ENCODE data around the gene METTL26. TPM values are rescaled to one million over a fixed set of nuclear protein-coding genes. Genes with fewer than 3 reads are reported as not detected.

METTL26 gene
- total and polyA plus RNA-seq, 9 of the 15 experiments (the other 6 are each of a cell fraction or from before 2014, with no cell fraction given) = 7.3 to 262 (median 80.9) TPM

- Histone ChIP-seq H3K79me2 (ENCODE audit: control insufficient read depth, insufficient read depth, low read length) (peaks cover 71% of the 10 kb centered on the region), H3K27me3 (ENCODE audit: control insufficient read depth in 2 of 2, insufficient read depth in 2 of 2, low read length in 2 of 2) (no peaks in the 10 kb centered on the region)
Measured at GRCh38 chr16:595942-596735, 40.0 kb downstream of the METTL26 start.

More at GRCh38 chr16:595942-596735, 40.0 kb downstream of the METTL26 start:
- H3K27ac ChIP-seq (ENCODE audit: extremely low read depth, low read depth, low read length) = no peak overlapping the region
- ChIA-PET POLR2A (no interaction called here), CTCF (ENCODE audit: low intra/inter-chr PET ratio) (no interaction called here)
- peaks cover 7% of the 10 kb centered on the region for H4K20me1 ChIP-seq (replicated peaks; ENCODE audit: control insufficient read depth, insufficient read depth, low read length)
- TF ChIP-seq, protein P1, sequence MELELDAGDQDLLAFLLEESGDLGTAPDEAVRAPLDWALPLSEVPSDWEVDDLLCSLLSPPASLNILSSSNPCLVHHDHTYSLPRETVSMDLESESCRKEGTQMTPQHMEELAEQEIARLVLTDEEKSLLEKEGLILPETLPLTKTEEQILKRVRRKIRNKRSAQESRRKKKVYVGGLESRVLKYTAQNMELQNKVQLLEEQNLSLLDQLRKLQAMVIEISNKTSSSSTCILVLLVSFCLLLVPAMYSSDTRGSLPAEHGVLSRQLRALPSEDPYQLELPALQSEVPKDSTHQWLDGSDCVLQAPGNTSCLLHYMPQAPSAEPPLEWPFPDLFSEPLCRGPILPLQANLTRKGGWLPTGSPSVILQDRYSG (tag; conservative IDR thresholded peaks at IDR 0.05; ENCODE audit: low read depth) = no peak
- TF ChIP-seq FOS (IDR thresholded peaks at IDR 0.05; ENCODE audit: extremely low read depth, insufficient read length) (no peak), ZEB2 (IDR thresholded peaks at IDR 0.05) (no peak), ZNF384 (IDR thresholded peaks at IDR 0.05; ENCODE audit: low read depth, low read length) (no peak)
- no peak overlapping the region for H2AFZ ChIP-seq (ENCODE audit: low read depth, low read length)
- peaks cover 5% of the 10 kb centered on the region for H3K9me1 ChIP-seq (ENCODE audit: control insufficient read depth, insufficient read depth, low read length)
- 93% methylated on average over 29 of the region's 34 CpGs for WGBS (ENCODE audit: insufficient coverage, low coverage, missing lambda C conversion rate)
- peaks cover 2 to 40% of the 10 kb centered on the region in 2 experiments; a peak in 4 of 5 replicates for H3K4me1 ChIP-seq (replicated peaks in 1 of 2; ENCODE audit: control insufficient read depth in 2 of 2, insufficient read depth in 2 of 2, low read length in 2 of 2)
- intact Hi-C loops (cut with micrococcal nuclease) = no loop called here
- H3K36me3 ChIP-seq (ENCODE audit: control insufficient read depth, insufficient read depth, low read length) = peaks cover 46% of the 10 kb centered on the region; the same call in 2 of the 3 replicates
- no peaks in the 10 kb centered on the region for H3K9me3 ChIP-seq (replicated peaks; ENCODE audit: control insufficient read depth, insufficient read depth, low read depth, low read length)
- ATAC-seq (no peak), FAIRE-seq (no peak), DNase-seq (ENCODE audit: extremely low read depth in 1 of 4, low spot score in 3 of 4) (no peak)
- in situ Hi-C loops (cut with MboI) = no loop called here
- peak overlapping the region in 1 of 2 experiments; percentile 78; a peak in 2 of 4 replicates for H3K9ac ChIP-seq (ENCODE audit: insufficient read depth in 1 of 2, low read depth in 2 of 2, low read length in 2 of 2)
- H3K4me3 ChIP-seq = no peak overlapping the region
- no TSS peak for BruUV-seq (replicated peaks)
- H3K4me2 ChIP-seq (ENCODE audit: insufficient read depth, low read length) = no peak overlapping the region
